Parathyroid adenoma (tissue), 2 donors: ENCODE measurements around the gene NEU4.

Source experiments
- H2AFZ ChIP-seq: fragments of 300-600 bp; sonication (generic); one replicate; pipeline ENCODE4 v1.7.0; 2017; ENCODE audit warnings: antibody characterized with exemption, mild to moderate bottlenecking
- H3K27ac ChIP-seq: fragments of 300-600 bp; sonication (generic); one replicate; pipeline ENCODE4 v1.7.0; 2017
- H3K27me3 ChIP-seq: fragments of 300-600 bp; sonication (generic); one replicate; pipeline ENCODE4 v1.7.0; 2017; ENCODE audit warnings: low read length; ENCODE audit not compliant: control insufficient read depth, insufficient read depth
- H3K36me3 ChIP-seq: fragments of 300-600 bp; sonication (generic); one replicate; pipeline ENCODE4 v1.7.0; 2017; ENCODE audit warnings: low read length; ENCODE audit not compliant: control insufficient read depth, insufficient read depth
- H3K4me1 ChIP-seq: fragments of 300-600 bp; sonication (generic); one replicate; pipeline ENCODE4 v1.7.0; 2017; ENCODE audit warnings: control low read depth
- H3K4me2 ChIP-seq: fragments of 300-600 bp; sonication (generic); one replicate; pipeline ENCODE4 v1.7.0; 2017; ENCODE audit warnings: low read length
- H3K4me3 ChIP-seq: fragments of 300-600 bp; sonication (generic); one replicate; pipeline ENCODE4 v1.7.0; 2017; ENCODE audit warnings: low read depth, low read length
- H3K79me2 ChIP-seq: fragments of 300-600 bp; sonication (generic); one replicate; pipeline ENCODE4 v1.7.0; 2017; ENCODE audit warnings: control low read depth
- H3K9ac ChIP-seq: fragments of 300-600 bp; sonication (generic); one replicate; pipeline ENCODE4 v1.7.0; 2017; ENCODE audit warnings: mild to moderate bottlenecking
- H3K9me3 ChIP-seq: fragments of 300-600 bp; sonication (generic); one replicate; pipeline ENCODE4 v1.7.0; 2017; ENCODE audit warnings: low read length; ENCODE audit not compliant: control insufficient read depth
- CTCF ChIP-seq: fragments of 300-600 bp; sonication (generic); IDR thresholded peaks from one replicate; pipeline ENCODE4 v1.7.0; 2017; ENCODE audit warnings: antibody characterized with exemption, mild to moderate bottlenecking
- donor health status: primary hyperparathyroidism.

The NEU4 gene

GRCh38 chr2:241852981-241853631 is 44.1 kb downstream of the NEU4 start:
- no peak overlapping the region for H3K4me2 ChIP-seq
- H3K27ac ChIP-seq, result no peak overlapping the region
- no peaks in the 10 kb centered on the region for H3K9me3 ChIP-seq
- no peak for TF ChIP-seq CTCF
- no peak overlapping the region for H3K9ac ChIP-seq
- no peaks in the 10 kb centered on the region for H3K36me3 ChIP-seq
- H3K27me3 ChIP-seq, result no peaks in the 10 kb centered on the region
- H2AFZ ChIP-seq, result no peak overlapping the region
- H3K4me3 ChIP-seq, result no peak overlapping the region
- no peaks in the 10 kb centered on the region for H3K79me2 ChIP-seq
- H3K4me1 ChIP-seq, result no peaks in the 10 kb centered on the region

GRCh38 chr2:241853651-241854341 is 44.8 kb downstream of the NEU4 start:
- no peak overlapping the region for H3K4me3 ChIP-seq
- H3K4me1 ChIP-seq, result no peaks in the 10 kb centered on the region
- H2AFZ ChIP-seq, result no peak overlapping the region
- H3K79me2 ChIP-seq, result no peaks in the 10 kb centered on the region
- no peaks in the 10 kb centered on the region for H3K27me3 ChIP-seq
- no peaks in the 10 kb centered on the region for H3K9me3 ChIP-seq
- TF ChIP-seq CTCF, result no peak
- no peaks in the 10 kb centered on the region for H3K36me3 ChIP-seq
- no peak overlapping the region for H3K27ac ChIP-seq
- H3K9ac ChIP-seq, result no peak overlapping the region
- no peak overlapping the region for H3K4me2 ChIP-seq

GRCh38 chr2:241854342-241855244 is 45.6 kb downstream of the NEU4 start:
- Histone ChIP-seq H3K4me2 (no peak overlapping the region), H3K4me3 (no peak overlapping the region), H3K36me3 (no peaks in the 10 kb centered on the region), H3K9me3 (no peaks in the 10 kb centered on the region), H3K9ac (no peak overlapping the region), H3K27me3 (no peaks in the 10 kb centered on the region), H3K79me2 (no peaks in the 10 kb centered on the region), H3K27ac (no peak overlapping the region), H2AFZ (no peak overlapping the region), H3K4me1 (peaks cover 4% of the 10 kb centered on the region)
- no peak for TF ChIP-seq CTCF

GRCh38 chr2:241855245-241855887 is 46.4 kb downstream of the NEU4 start:
- peaks cover 7% of the 10 kb centered on the region for H3K4me1 ChIP-seq
- H3K4me2 ChIP-seq, result no peak overlapping the region
- H3K9me3 ChIP-seq, result no peaks in the 10 kb centered on the region
- no peak overlapping the region for H3K9ac ChIP-seq
- no peaks in the 10 kb centered on the region for H3K79me2 ChIP-seq
- H3K36me3 ChIP-seq, result no peaks in the 10 kb centered on the region
- H3K27me3 ChIP-seq, result no peaks in the 10 kb centered on the region
- TF ChIP-seq CTCF, result no peak
- H3K4me3 ChIP-seq, result no peak overlapping the region
- no peak overlapping the region for H3K27ac ChIP-seq
- no peak overlapping the region for H2AFZ ChIP-seq
